Chondrocyte (in vitro differentiated cells): Measurements from ENCODE around the gene GPC1. TPM values are rescaled to one million over a fixed set of nuclear protein-coding genes. Genes with fewer than 3 reads are reported as not detected.

ENCODE experiments used
- DNase-seq: peaks from one replicate; pipeline ENCODE4 v3.0.0; 2021; ENCODE audit warnings: mixed read lengths, low spot score
- H3K27ac Mint-ChIP-seq: one replicate; pipeline ENCODE4 v1.8.0; 2021; ENCODE audit warnings: mild to moderate bottlenecking, moderate library complexity, mixed read lengths; ENCODE audit not compliant: unreplicated experiment
- H3K27me3 Mint-ChIP-seq: 2 replicates; pipeline ENCODE4 v1.8.0; 2021; ENCODE audit warnings: low read depth, mixed read lengths
- H3K36me3 Mint-ChIP-seq: 2 replicates; pipeline ENCODE4 v1.8.0; 2021; ENCODE audit warnings: low read depth, mixed read lengths
- H3K4me1 Mint-ChIP-seq: 2 replicates; pipeline ENCODE4 v1.8.0; 2021; ENCODE audit warnings: low read depth, mild to moderate bottlenecking, mixed read lengths
- H3K4me3 Mint-ChIP-seq: one replicate; pipeline ENCODE4 v1.8.0; 2021; ENCODE audit warnings: mild to moderate bottlenecking, moderate library complexity, mixed read lengths; ENCODE audit not compliant: unreplicated experiment
- H3K9me3 Mint-ChIP-seq: 2 replicates; pipeline ENCODE4 v1.8.0; 2021; ENCODE audit warnings: low read depth, mixed read lengths
- CTCF ChIP-seq: fragments of 200-600 bp; sonication (generic); IDR thresholded peaks from 2 replicates; pipeline ENCODE4 v1.5.0; 2021; ENCODE audit warnings: antibody characterized with exemption, mild to moderate bottlenecking, moderate library complexity
- total RNA-seq: library from RNA; stranded (reverse); gene quantifications from 3 replicates; pipeline ENCODE4 v1.2.1, GENCODE V29; 2021

The GPC1 gene
- total RNA-seq, 1 donor from 2014 or later, result 264 TPM

- Mint-ChIP-seq H3K4me1 (peaks cover 31% of the 10 kb centered on the region), H3K36me3 (no peaks in the 10 kb centered on the region), H3K27ac (peak overlapping the region; percentile 88), H3K9me3 (no peaks in the 10 kb centered on the region), H3K4me3 (peak overlapping the region; percentile 79), H3K27me3 (no peaks in the 10 kb centered on the region)
- no peak for TF ChIP-seq CTCF
- DNase-seq, result peak; percentile 95
Measured at GRCh38 chr2:240434728-240435456, 571 bp upstream of the GPC1 start.

- Mint-ChIP-seq H3K36me3 (no peaks in the 10 kb centered on the region), H3K9me3 (no peaks in the 10 kb centered on the region), H3K4me3 (peak overlapping the region; percentile 75), H3K27me3 (no peaks in the 10 kb centered on the region), H3K27ac (peak overlapping the region; percentile 45), H3K4me1 (peaks cover 31% of the 10 kb centered on the region)
- no peak for TF ChIP-seq CTCF
- no peak for DNase-seq
Measured at GRCh38 chr2:240435948-240436682, 652 bp downstream of the GPC1 start.

- TF ChIP-seq CTCF, result no peak
- Mint-ChIP-seq H3K36me3 (no peaks in the 10 kb centered on the region), H3K4me1 (peaks cover 31% of the 10 kb centered on the region), H3K27me3 (no peaks in the 10 kb centered on the region), H3K27ac (peak overlapping the region; percentile 45), H3K9me3 (no peaks in the 10 kb centered on the region), H3K4me3 (peak overlapping the region; percentile 75)
- DNase-seq, result no peak
Measured at GRCh38 chr2:240436683-240437550, 1.5 kb downstream of the GPC1 start.

GRCh38 chr2:240437551-240437860 is 2.0 kb downstream of the GPC1 start:
- peak overlapping the region; percentile 68 for H3K27ac Mint-ChIP-seq
- H3K4me3 Mint-ChIP-seq, result peak overlapping the region; percentile 75
- TF ChIP-seq CTCF, result no peak
- no peaks in the 10 kb centered on the region for H3K36me3 Mint-ChIP-seq
- H3K27me3 Mint-ChIP-seq, result no peaks in the 10 kb centered on the region
- H3K9me3 Mint-ChIP-seq, result no peaks in the 10 kb centered on the region
- no peak for DNase-seq
- H3K4me1 Mint-ChIP-seq, result peaks cover 31% of the 10 kb centered on the region
